Measurements from ENCODE around the gene NEURL1.

GRCh38 chr10:103584216-103585010, 90.9 kb downstream of the NEURL1 start:
- TF ChIP-seq CTCF (IDR thresholded peaks at IDR 0.05; ENCODE audit: insufficient read depth, low read length, poor library complexity, severe bottlenecking): no peak
- TF ChIP-seq EZH2phosphoT487 (conservative IDR thresholded peaks at IDR 0.05; ENCODE audit: low read length): no peak
